Mucosa of descending colon (tissue), 3 donors: ENCODE results near the gene DSCAM. TPM values are rescaled to one million over a fixed set of nuclear protein-coding genes. Genes with fewer than 3 reads are reported as not detected.

Source experiments
- ATAC-seq: fragments of 200-7000 bp; cut with Tn5 transposase; one replicate; pipeline ENCODE4 v1.9.1; 2020; ENCODE audit warnings: mild to moderate bottlenecking, moderate library complexity
- DNase-seq, 3 donors: peaks; one replicate each; pipeline ENCODE4 v3.0.0-alpha.2; 2020
- H3K36me3 ChIP-seq: fragments of 200-600 bp; one replicate; pipeline ENCODE4 v1.8.0; 2021; ENCODE audit warnings: low read depth, mild to moderate bottlenecking
- H3K4me1 ChIP-seq: fragments of 200-600 bp; one replicate; pipeline ENCODE4 v1.8.0; 2021; ENCODE audit warnings: low read depth, mild to moderate bottlenecking
- H3K4me3 ChIP-seq: fragments of 200-600 bp; one replicate; pipeline ENCODE4 v1.8.0; 2021; ENCODE audit warnings: mild to moderate bottlenecking
- H3K9me3 ChIP-seq: fragments of 200-600 bp; one replicate; pipeline ENCODE4 v1.8.0; 2021; ENCODE audit warnings: mild to moderate bottlenecking
- intact Hi-C, 2 donors: fragments of 100-400 bp; cut with DNase I in 1 of 2; cut with micrococcal nuclease in 1 of 2; formaldehyde crosslinking; loops; one replicate each; pipeline versions ENCODE4 v1.11.0 to v1.11.1; 2022; cut with DNase I, micrococcal nuclease
- total RNA-seq, 3 donors: library from RNA; stranded (reverse); fragmentation: NEBNext Ultra II Directional in 2 of 3; extraction: Animal tissue kit (Norgen Biotek cat#: 25700) in 2 of 3; gene quantifications; one replicate each; pipeline versions ENCODE4 v1.2.1 to v1.2.4, GENCODE V29; 2021 to 2023
- TF ChIP-seq, protein P1 (sequence below): fragments of 200-600 bp; IDR thresholded peaks from one replicate; pipeline ENCODE4 v1.8.0; 2022; ENCODE audit warnings: antibody characterized with exemption, mild to moderate bottlenecking
- donor health status: DM: no; HTN: no; CAD: no; lungs with moderate emphysema.
- donor health status: DM: no; HTN: no; CAD: no.
- donor health status: DM: no; HTN: yes; CAD: no.

Gene DSCAM
- total RNA-seq, 3 donors from 2014 or later, result 0.35 TPM; not detected in 2

DNA sequence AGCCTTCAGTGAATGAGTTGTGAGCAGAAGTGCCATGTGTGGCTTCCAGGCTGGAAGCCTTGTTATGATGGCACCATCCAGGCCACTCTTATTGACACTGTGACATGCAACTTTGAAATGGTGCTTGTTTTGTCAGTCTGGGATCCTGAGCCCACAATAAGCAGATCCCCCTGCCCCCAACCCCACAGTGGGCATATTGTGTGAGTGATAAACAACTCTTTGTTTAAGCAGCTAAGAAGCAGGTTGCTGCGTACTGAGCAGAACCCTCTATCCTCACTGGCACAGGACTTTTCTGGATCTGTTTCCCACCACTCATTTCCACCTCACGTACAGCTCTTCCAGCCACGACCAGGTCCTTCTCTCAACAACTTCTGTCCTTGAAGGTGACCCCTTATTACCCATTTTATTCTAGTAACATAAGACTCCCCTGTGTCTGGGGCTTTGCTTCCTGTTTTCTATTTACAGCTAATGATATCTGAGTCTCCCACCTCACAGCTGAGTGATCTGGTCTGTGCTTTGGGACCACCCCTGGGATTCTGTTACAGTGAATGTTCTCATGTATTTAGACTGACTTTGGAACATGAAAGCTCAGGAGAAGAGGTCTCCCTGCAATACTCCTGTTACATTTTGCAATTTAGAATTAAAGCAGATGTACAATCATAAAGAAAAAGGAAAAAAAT lies 604.2 kb downstream of the DSCAM start:
- DNase-seq (no peak), ATAC-seq (no peak)
- TF ChIP-seq, protein P1, sequence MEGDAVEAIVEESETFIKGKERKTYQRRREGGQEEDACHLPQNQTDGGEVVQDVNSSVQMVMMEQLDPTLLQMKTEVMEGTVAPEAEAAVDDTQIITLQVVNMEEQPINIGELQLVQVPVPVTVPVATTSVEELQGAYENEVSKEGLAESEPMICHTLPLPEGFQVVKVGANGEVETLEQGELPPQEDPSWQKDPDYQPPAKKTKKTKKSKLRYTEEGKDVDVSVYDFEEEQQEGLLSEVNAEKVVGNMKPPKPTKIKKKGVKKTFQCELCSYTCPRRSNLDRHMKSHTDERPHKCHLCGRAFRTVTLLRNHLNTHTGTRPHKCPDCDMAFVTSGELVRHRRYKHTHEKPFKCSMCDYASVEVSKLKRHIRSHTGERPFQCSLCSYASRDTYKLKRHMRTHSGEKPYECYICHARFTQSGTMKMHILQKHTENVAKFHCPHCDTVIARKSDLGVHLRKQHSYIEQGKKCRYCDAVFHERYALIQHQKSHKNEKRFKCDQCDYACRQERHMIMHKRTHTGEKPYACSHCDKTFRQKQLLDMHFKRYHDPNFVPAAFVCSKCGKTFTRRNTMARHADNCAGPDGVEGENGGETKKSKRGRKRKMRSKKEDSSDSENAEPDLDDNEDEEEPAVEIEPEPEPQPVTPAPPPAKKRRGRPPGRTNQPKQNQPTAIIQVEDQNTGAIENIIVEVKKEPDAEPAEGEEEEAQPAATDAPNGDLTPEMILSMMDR, result no peak

DNA sequence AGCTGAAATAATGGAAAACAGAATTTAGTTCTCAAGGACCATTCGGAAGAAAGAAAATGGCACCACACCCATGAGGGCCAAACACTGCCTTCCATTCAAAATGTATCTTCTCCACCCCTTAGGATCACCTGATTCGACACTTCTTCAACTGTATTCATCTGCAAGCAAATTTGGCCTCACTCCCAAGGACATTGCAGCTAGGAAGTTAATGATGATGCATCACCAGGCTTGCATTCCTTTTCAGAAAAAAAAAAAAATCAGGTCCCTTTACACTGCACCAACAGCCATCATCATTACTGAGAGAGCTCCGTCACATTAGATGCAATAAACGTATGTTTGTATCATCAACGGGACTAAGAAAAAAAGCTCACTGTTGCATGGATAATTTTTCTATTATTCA lies 611.4 kb downstream of the DSCAM start:
- TF ChIP-seq, protein P1, result no peak
- intact Hi-C loops, result no loop called here
- no peaks in the 10 kb centered on the region for H3K4me1 ChIP-seq
- DNase-seq (no peak), ATAC-seq (no peak)
- H3K4me3 ChIP-seq, result no peak overlapping the region
- no peaks in the 10 kb centered on the region for H3K9me3 ChIP-seq
- H3K36me3 ChIP-seq, result no peaks in the 10 kb centered on the region

More for the DNA sequence above, 604.2 kb downstream of the DSCAM start:
- H3K36me3 ChIP-seq, result no peaks in the 10 kb centered on the region
- intact Hi-C loops, result no loop called here
- no peaks in the 10 kb centered on the region for H3K4me1 ChIP-seq
- no peak overlapping the region for H3K4me3 ChIP-seq
- H3K9me3 ChIP-seq, result peaks cover 6% of the 10 kb centered on the region

DNA sequence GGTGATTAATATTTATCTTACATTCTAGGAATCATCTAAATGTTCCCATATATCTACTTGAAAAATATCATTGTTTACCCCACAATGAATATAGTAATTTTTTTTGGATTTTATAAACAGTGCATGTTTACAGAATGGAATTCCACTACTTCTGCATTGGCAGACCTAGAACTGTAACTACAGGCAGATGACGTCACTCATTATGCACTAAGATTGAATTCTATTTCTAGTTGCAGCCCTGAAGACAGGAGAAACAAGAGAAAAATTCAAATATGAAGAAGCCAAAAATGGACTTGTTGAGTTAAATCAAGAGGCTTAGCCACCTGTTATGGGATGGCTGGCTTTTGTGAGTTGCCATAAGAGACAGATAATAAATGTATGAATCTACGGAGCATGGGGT lies 615.0 kb downstream of the DSCAM start:
- TF ChIP-seq, protein P1, result no peak
- Histone ChIP-seq H3K4me1 (no peaks in the 10 kb centered on the region), H3K4me3 (no peak overlapping the region), H3K9me3 (no peaks in the 10 kb centered on the region), H3K36me3 (no peaks in the 10 kb centered on the region)
- intact Hi-C loops, result no loop called here
- no peak for ATAC-seq
- DNase-seq, result no peak

DNA sequence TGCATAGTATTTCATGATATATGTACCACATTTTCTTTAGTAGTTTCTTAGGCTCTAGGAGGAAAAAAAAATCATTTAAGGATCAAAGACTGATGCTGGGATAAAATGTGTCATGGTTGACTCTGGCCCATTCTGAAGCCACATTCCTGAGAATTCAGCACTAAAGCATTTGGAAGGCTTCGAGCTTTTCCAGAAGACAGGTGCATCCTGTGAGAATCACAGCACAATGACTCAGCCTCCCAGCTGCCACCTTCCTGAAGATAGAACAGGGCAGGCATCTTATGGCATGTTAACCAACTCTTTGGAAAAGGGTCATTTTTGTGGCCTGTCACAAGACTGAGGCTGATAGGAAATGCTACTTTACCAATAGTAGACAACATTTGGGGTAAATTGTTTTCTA lies 619.9 kb downstream of the DSCAM start:
- intact Hi-C loops, result no loop called here
- TF ChIP-seq, protein P1, result no peak
- ATAC-seq (no peak), DNase-seq (no peak)
- no peaks in the 10 kb centered on the region for H3K36me3 ChIP-seq
- H3K4me1 ChIP-seq, result no peaks in the 10 kb centered on the region
- no peak overlapping the region for H3K4me3 ChIP-seq
- no peaks in the 10 kb centered on the region for H3K9me3 ChIP-seq

DNA sequence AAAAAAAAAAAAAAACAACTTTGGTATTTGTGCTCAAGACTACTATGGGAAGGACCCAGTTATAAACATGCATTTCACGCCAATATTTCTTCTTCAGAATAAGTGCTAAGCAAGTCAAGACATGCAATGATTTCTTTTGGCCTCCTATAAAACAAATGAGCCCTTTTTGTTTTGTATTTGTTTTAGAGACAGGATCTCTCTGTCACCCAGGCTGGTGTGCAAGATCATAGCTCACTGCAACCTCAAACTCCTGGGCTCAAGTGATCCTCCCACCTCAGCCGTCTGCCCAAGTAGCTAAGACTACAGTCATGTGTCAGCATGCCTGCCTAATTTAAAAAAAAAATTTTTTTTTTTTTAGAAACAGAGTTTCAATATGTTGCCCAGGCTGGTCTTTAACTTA lies 631.0 kb downstream of the DSCAM start:
- intact Hi-C loops, result no loop called here
- DNase-seq (no peak), ATAC-seq (no peak)
- no peaks in the 10 kb centered on the region for H3K9me3 ChIP-seq
- no peaks in the 10 kb centered on the region for H3K4me1 ChIP-seq
- no peak overlapping the region for H3K4me3 ChIP-seq
- TF ChIP-seq, protein P1, result no peak
- H3K36me3 ChIP-seq, result no peaks in the 10 kb centered on the region

DNA sequence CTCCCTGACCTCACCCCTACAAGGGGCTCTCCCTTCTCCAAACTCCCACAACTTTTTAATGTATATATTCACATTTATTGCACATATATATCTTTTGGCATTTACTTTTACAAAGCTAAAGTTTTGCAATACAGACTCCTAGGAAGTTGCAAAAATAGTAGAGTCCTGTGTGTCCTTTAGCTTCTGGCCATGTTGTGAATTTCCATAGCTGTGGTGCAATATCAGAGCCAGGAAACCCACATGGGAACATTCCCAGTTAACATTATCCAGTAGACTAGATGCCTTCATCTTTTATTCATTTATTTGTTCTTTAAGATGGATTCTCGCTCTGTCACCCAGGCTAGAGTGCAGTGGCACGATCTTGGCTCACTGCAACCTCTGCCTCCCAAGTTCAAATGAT lies 636.7 kb downstream of the DSCAM start:
- Histone ChIP-seq H3K4me3 (no peak overlapping the region), H3K4me1 (no peaks in the 10 kb centered on the region), H3K9me3 (no peaks in the 10 kb centered on the region), H3K36me3 (no peaks in the 10 kb centered on the region)
- TF ChIP-seq, protein P1, result no peak
- ATAC-seq, result no peak
- intact Hi-C loops, result no loop called here
- DNase-seq, result no peak
